ENCODE measurements around the gene PATE1.

The PATE1 gene

GRCh38 chr11:125790825-125791224 lies 44.7 kb downstream of the PATE1 start:
- no peak for DNase-seq (ENCODE audit: low read depth)

GRCh38 chr11:125797641-125798040 lies 51.6 kb downstream of the PATE1 start:
- DNase-seq (ENCODE audit: low read depth) = no peak
